ENCODE results near the gene ATP6V1E1. TPM values are rescaled to one million over a fixed set of nuclear protein-coding genes. Genes with fewer than 3 reads are reported as not detected.

ATP6V1E1 gene
- total RNA-seq, 1 donor from 2014 or later, result 114 TPM

DNA sequence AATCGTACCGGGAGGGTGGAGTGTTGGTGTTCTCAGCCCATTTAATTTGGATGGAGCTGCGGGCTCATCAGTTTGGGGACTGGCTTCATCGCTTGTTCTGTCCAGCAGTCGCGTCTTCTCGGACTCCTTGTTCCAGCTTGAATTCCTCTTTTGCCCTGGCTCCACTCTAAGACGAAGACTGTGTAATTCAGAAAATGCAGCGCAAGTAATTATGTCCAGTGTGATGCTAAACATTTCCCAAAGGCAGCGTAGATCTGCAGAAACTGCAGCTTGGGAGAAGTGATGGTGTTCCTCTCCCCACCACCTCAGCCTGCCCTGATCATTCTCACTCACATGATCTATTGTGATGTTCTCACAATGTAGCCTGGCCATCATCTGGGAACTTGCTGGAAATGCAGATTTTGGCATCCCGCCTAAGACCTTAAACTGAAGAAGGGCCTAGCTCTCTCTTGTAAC lies 64.6 kb downstream of the ATP6V1E1 start:
- Mint-ChIP-seq H3K36me3 (ENCODE audit: low read depth) (no peaks in the 10 kb centered on the region), H3K27ac (no peak overlapping the region), H3K27me3 (peaks cover 2% of the 10 kb centered on the region), H3K4me1 (no peaks in the 10 kb centered on the region), H3K9me3 (no peaks in the 10 kb centered on the region), H3K4me3 (no peak overlapping the region)
- no peak for DNase-seq
- intact Hi-C loops (cut with micrococcal nuclease), result no loop called here

DNA sequence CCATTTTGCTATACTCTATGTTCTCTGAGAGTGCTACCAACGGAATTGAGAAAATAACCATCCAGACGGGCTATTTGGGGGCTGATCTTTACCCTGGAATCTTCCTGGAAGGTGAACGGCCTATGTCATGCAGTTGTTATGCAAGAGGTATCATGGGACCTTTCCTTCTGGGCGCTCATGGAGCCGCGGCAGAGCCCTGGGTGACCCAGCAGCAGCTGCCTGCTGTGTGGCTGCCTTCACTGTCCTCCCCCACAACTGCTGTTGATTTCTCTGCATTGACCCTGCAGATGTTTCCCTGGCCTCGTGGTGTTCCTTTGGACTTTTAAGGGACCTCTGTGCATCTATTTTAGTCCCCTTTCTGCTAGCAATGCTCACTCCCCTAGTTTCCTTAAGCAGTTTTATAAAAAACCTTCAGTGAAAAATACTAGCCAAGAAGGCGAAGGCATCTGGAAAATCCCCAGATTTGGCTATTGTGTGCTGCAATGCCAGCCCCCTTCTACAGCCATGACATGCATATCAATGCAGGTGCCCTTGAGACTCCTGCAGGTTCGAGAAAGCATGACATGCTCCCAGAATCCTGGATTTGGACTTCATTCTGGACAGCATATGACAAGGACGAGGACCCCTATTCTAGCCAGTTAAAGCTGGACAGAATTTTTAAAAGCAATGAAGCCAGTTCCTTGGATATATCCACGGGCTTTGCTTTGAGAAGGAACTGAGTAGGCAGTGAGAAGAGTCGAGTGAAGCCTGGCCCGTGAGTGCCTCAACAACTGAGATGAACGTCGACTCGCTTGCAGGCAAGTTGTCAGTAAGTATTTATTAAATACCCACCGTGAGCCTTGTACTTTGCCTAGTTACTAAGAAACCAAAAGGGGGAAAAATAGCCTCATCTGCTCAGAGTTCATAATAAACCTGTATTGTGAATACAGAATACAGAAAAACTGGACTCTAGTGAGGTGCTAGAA lies 65.4 kb downstream of the ATP6V1E1 start, which contains the start of gene SLC25A18:
TSS of gene SLC25A18 (plus strand) at position 593 of the 965 bp plus-strand sequence. CDS start 16,447 bp downstream, outside the sequence.
- no peaks in the 10 kb centered on the region for H3K9me3 Mint-ChIP-seq

DNA sequence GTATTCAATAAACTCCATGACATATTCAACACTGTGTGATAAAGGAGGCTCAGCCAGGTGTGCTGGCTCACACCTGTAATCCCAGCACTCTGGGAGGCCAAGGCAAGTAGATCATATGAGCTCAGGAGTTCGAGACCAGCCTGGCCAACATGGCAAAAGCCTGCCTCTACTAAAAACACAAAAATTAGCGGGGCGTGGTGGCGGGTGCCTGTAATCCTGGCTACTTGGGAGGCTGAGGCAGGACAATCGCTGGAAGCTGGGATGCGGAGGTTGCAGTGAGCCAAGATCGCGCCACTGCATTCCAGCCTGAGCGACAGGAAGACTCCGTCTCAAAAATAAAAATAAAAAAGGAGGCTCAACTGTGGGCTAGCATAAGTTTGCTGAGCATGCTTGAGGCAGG lies 69.4 kb downstream of the ATP6V1E1 start:
- intact Hi-C loops (cut with micrococcal nuclease), result no loop called here
- H3K36me3 Mint-ChIP-seq (ENCODE audit: low read depth), result no peaks in the 10 kb centered on the region
- H3K9me3 Mint-ChIP-seq, result no peaks in the 10 kb centered on the region
- peaks cover 2% of the 10 kb centered on the region for H3K27me3 Mint-ChIP-seq
- no peak overlapping the region for H3K4me3 Mint-ChIP-seq
- no peak for DNase-seq
- no peaks in the 10 kb centered on the region for H3K4me1 Mint-ChIP-seq
- no peak overlapping the region for H3K27ac Mint-ChIP-seq

More for the DNA sequence above, 65.4 kb downstream of the ATP6V1E1 start, which contains the start of gene SLC25A18:
- DNase-seq, result no peak
- intact Hi-C loops (cut with micrococcal nuclease), result no loop called here
- Mint-ChIP-seq H3K27ac (no peak within 1 kb of the TSS), H3K36me3 (ENCODE audit: low read depth) (no peaks in the 10 kb centered on the region), H3K27me3 (peaks cover 2% of the 10 kb centered on the region), H3K4me1 (no peaks in the 10 kb centered on the region), H3K4me3 (no peak within 1 kb of the TSS)

GRCh38 chr22:17554814-17555213 lies 73.7 kb downstream of the ATP6V1E1 start:
- no peaks in the 10 kb centered on the region for H3K27me3 Mint-ChIP-seq
- DNase-seq, result no peak
- H3K4me3 Mint-ChIP-seq, result no peak overlapping the region
- no peaks in the 10 kb centered on the region for H3K9me3 Mint-ChIP-seq
- no peaks in the 10 kb centered on the region for H3K4me1 Mint-ChIP-seq
- intact Hi-C loops (cut with micrococcal nuclease), result no loop called here
- no peaks in the 10 kb centered on the region for H3K36me3 Mint-ChIP-seq (ENCODE audit: low read depth)
- no peak overlapping the region for H3K27ac Mint-ChIP-seq

- H3K4me1 Mint-ChIP-seq, result no peaks in the 10 kb centered on the region
- no peaks in the 10 kb centered on the region for H3K27me3 Mint-ChIP-seq
- no peaks in the 10 kb centered on the region for H3K36me3 Mint-ChIP-seq (ENCODE audit: low read depth)
- H3K27ac Mint-ChIP-seq, result no peak overlapping the region
- no peak for DNase-seq
- H3K9me3 Mint-ChIP-seq, result no peaks in the 10 kb centered on the region
- H3K4me3 Mint-ChIP-seq, result no peak overlapping the region
- intact Hi-C loops (cut with micrococcal nuclease), result no loop called here
Measured at GRCh38 chr22:17552737-17553136, 75.8 kb downstream of the ATP6V1E1 start.

DNA sequence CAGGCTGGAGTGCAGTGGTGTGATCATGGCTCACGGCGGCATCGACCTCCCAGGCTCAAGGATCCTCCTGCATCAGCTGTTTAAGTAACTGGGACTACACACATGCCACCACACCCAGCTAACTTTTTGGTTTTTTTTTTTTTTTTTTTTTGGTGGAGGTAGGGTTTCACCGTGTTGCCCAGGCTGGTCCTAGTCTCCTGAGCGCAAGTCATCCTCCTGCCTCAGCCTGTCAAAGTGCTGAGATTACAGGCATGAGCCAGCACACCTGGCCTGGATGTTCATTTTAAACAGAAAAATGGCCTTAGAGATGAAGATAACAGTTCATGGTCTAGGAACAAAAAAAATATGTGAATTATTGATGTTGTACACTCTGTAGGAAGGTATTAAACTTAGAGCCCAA lies 78.9 kb downstream of the ATP6V1E1 start:
- no peaks in the 10 kb centered on the region for H3K9me3 Mint-ChIP-seq
- no peaks in the 10 kb centered on the region for H3K4me1 Mint-ChIP-seq
- no peaks in the 10 kb centered on the region for H3K27me3 Mint-ChIP-seq
- no peaks in the 10 kb centered on the region for H3K36me3 Mint-ChIP-seq (ENCODE audit: low read depth)
- DNase-seq, result no peak
- intact Hi-C loops (cut with micrococcal nuclease), result no loop called here
- H3K27ac Mint-ChIP-seq, result no peak overlapping the region
- H3K4me3 Mint-ChIP-seq, result no peak overlapping the region

- Mint-ChIP-seq H3K27ac (no peak overlapping the region), H3K4me3 (no peak overlapping the region), H3K36me3 (ENCODE audit: low read depth) (no peaks in the 10 kb centered on the region), H3K27me3 (no peaks in the 10 kb centered on the region), H3K4me1 (no peaks in the 10 kb centered on the region), H3K9me3 (no peaks in the 10 kb centered on the region)
- intact Hi-C loops (cut with micrococcal nuclease), result no loop called here
- no peak for DNase-seq
Measured at GRCh38 chr22:17549183-17549582, 79.4 kb downstream of the ATP6V1E1 start.

DNA sequence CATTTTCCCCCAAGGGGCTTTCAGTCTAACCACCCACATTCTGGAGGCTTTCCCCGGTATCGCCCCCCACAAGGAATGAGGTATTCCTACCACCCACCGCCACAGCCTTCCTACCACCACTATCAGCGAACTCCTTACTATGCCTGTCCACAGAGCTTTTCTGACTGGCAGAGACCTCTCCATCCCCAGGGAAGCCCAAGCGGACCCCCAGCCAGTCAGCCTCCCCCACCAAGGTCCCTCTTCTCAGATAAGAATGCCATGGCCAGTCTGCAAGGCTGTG lies 79.9 kb downstream of the ATP6V1E1 start:
- Mint-ChIP-seq H3K27me3 (no peaks in the 10 kb centered on the region), H3K36me3 (ENCODE audit: low read depth) (no peaks in the 10 kb centered on the region), H3K27ac (no peak overlapping the region), H3K9me3 (no peaks in the 10 kb centered on the region), H3K4me3 (no peak overlapping the region), H3K4me1 (no peaks in the 10 kb centered on the region)
- intact Hi-C loops (cut with micrococcal nuclease), result no loop called here
- DNase-seq, result no peak

GRCh38 chr22:17548010-17548755 lies 80.4 kb downstream of the ATP6V1E1 start:
- no peaks in the 10 kb centered on the region for H3K27me3 Mint-ChIP-seq

DNA sequence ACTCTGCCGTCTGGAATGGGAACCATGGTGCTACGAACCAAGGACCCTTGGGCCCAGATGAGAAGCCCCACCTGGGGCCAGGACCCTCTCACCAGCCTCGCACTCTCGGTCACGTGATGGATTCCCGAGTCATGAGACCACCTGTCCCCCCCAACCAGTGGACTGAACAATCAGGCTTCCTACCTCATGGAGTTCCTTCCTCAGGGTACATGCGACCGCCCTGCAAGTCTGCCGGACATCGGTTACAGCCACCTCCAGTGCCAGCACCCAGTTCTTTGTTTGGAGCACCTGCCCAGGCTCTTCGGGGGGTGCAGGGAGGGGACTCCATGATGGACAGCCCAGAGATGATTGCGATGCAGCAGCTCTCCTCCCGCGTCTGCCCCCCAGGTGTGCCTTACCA lies 86.1 kb downstream of the ATP6V1E1 start:
- no peak for DNase-seq
- H3K27ac Mint-ChIP-seq, result no peak overlapping the region
- no peaks in the 10 kb centered on the region for H3K4me1 Mint-ChIP-seq
- H3K4me3 Mint-ChIP-seq, result no peak overlapping the region
- H3K27me3 Mint-ChIP-seq, result peaks cover 3% of the 10 kb centered on the region
- H3K9me3 Mint-ChIP-seq, result no peaks in the 10 kb centered on the region
- H3K36me3 Mint-ChIP-seq (ENCODE audit: low read depth), result no peaks in the 10 kb centered on the region
- intact Hi-C loops (cut with micrococcal nuclease), result no loop called here

More at GRCh38 chr22:17548010-17548755, 80.4 kb downstream of the ATP6V1E1 start:
- H3K9me3 Mint-ChIP-seq, result no peaks in the 10 kb centered on the region
- intact Hi-C loops (cut with micrococcal nuclease), result no loop called here
- H3K27ac Mint-ChIP-seq, result no peak overlapping the region
- no peaks in the 10 kb centered on the region for H3K4me1 Mint-ChIP-seq
- H3K36me3 Mint-ChIP-seq (ENCODE audit: low read depth), result no peaks in the 10 kb centered on the region
- H3K4me3 Mint-ChIP-seq, result no peak overlapping the region
- DNase-seq, result no peak

Other genes with a start within 250 kb of the ATP6V1E1 start
- not detected in 2 replicates for gene SLC25A18, start 65.3 kb downstream of the ATP6V1E1 start, total RNA-seq
- gene BCL2L13, start 10.0 kb upstream of the ATP6V1E1 start, total RNA-seq, result 34.0 and 39.6 TPM in 2 replicates
- gene BID, start 145.7 kb upstream of the ATP6V1E1 start, total RNA-seq, result 17.8 and 18.0 TPM in 2 replicates

All from activated CD4-positive, alpha-beta T cell treated with anti-CD3 and anti-CD28 coated beads, Interleukin-2, amount 10 ng/mL, durations not matched to agents 24 days and 14 days (primary cell).